T-cell (primary cell): ENCODE measurements around the gene XRCC6. TPM values are rescaled to one million over a fixed set of nuclear protein-coding genes. Genes with fewer than 3 reads are reported as not detected.

Source experiments
- ATAC-seq, 4 experiments: fragments of 200-7000 bp in 3 of 4; fragments of 150-1000 bp in 1 of 4; cut with Tn5 transposase; replicated peaks in 1 of 4; 1 replicate in 3 of 4; 2 replicates in 1 of 4; pipeline ENCODE4 v1.10.0; 2021; ENCODE audit warnings: moderate library complexity in 3 of 4, mild to moderate bottlenecking in 2 of 4, moderate number of reproducible peaks in 1 of 4
- CTCF ChIA-PET, 2 donors: fragments of 300-600 bp; sonication (Branson Sonifier 250); formaldehyde crosslinking; loops; one replicate each; lab custom pipeline; 2022; ENCODE audit warnings: antibody characterized with exemption in 2 of 2; lab: Charles Lee
- POLR2A ChIA-PET, 2 donors: fragments of 300-600 bp; sonication (Branson Sonifier 250); formaldehyde crosslinking; loops; one replicate each; lab custom pipeline; 2022; ENCODE audit warnings: antibody characterized with exemption in 2 of 2; lab: Charles Lee
- DNase-seq, 35 experiments: peaks; one replicate each; pipeline versions ENCODE4 v3.0.0 to v3.0.0-alpha.2; 2013 to 2023
- H3K27ac ChIP-seq: one replicate; pipeline ENCODE4 v1.5.1; 2013; ENCODE audit warnings: low read length
- H3K27me3 ChIP-seq, 2 experiments: replicated peaks in 1 of 2; 1 replicate in 1 of 2; 2 replicates in 1 of 2; pipeline versions ENCODE4 v1.6.1 to v1.7.0; 2013; ENCODE audit warnings: low read length in 1 of 2, mixed read lengths in 1 of 2; ENCODE audit not compliant: control insufficient read depth in 2 of 2, insufficient read depth in 2 of 2; ENCODE audit errors: extremely low read depth in 1 of 2
- H3K36me3 ChIP-seq, 2 donors: 1 replicate in 1 of 2; 2 replicates in 1 of 2; pipeline versions ENCODE4 v1.6.1 to v1.7.0; 2013; ENCODE audit warnings: low read length in 1 of 2; ENCODE audit not compliant: control insufficient read depth in 2 of 2, insufficient read depth in 1 of 2; ENCODE audit errors: extremely low read depth in 1 of 2
- H3K4me1 ChIP-seq, 2 experiments: 1 replicate in 1 of 2; 2 replicates in 1 of 2; pipeline versions ENCODE4 v1.6.1 to v1.7.0; 2013; ENCODE audit warnings: low read length in 2 of 2, mixed read lengths in 1 of 2; ENCODE audit not compliant: insufficient read depth in 2 of 2, control insufficient read depth in 1 of 2; ENCODE audit errors: extremely low read depth in 1 of 2
- H3K4me3 ChIP-seq, 2 donors: 1 replicate in 1 of 2; 2 replicates in 1 of 2; pipeline versions ENCODE4 v1.5.1 to v1.7.0; 2013; ENCODE audit warnings: mild to moderate bottlenecking in 2 of 2, low read length in 1 of 2, moderate library complexity in 1 of 2; ENCODE audit not compliant: control insufficient read depth in 1 of 2; ENCODE audit errors: extremely low read depth in 1 of 2
- H3K9me3 ChIP-seq: 2 replicates; pipeline ENCODE4 v1.7.0; 2013
- H3K27ac Mint-ChIP-seq, 2 donors: one replicate each; pipeline ENCODE4 v1.8.0; 2020 to 2021; ENCODE audit warnings: mild to moderate bottlenecking in 2 of 2, mixed read lengths in 2 of 2
- H3K27me3 Mint-ChIP-seq, 2 donors: one replicate each; pipeline ENCODE4 v1.8.0; 2021 to 2022; ENCODE audit warnings: mixed read lengths in 2 of 2
- H3K36me3 Mint-ChIP-seq: one replicate; pipeline ENCODE4 v1.8.0; 2021; ENCODE audit warnings: mixed read lengths
- H3K4me1 Mint-ChIP-seq, 3 donors: one replicate each; pipeline ENCODE4 v1.8.0; 2020 to 2022; ENCODE audit warnings: mixed read lengths in 3 of 3, mild to moderate bottlenecking in 1 of 3
- H3K4me3 Mint-ChIP-seq, 3 donors: one replicate each; pipeline ENCODE4 v1.8.0; 2020 to 2022; ENCODE audit warnings: mild to moderate bottlenecking in 3 of 3, mixed read lengths in 3 of 3, moderate library complexity in 3 of 3
- H3K9me3 Mint-ChIP-seq, 3 donors: one replicate each; pipeline ENCODE4 v1.8.0; 2020 to 2022; ENCODE audit warnings: mixed read lengths in 3 of 3
- WGBS: methylation state at CpG from one replicate; pipeline ENCODE4 v1.1.5; 2013; ENCODE audit warnings: missing lambda C conversion rate; ENCODE audit not compliant: insufficient coverage; 5-methylcytosine and 5-hydroxymethylcytosine counted together
- total RNA-seq, 35 experiments: library from RNA in 6 of 35; stranded (reverse) in 6 of 35; fragments of 120-200 nt in 1 of 35; gene quantifications; one replicate each; pipeline versions ENCODE4 v1.2.1 to v1.2.4 and lab custom pipeline; 2013 to 2026

The XRCC6 gene
- total RNA-seq, 5 donors from 2014 or later (not counting 1 experiment from before 2014, with no cell fraction given), result 159 to 174 (median 168) TPM

DNA sequence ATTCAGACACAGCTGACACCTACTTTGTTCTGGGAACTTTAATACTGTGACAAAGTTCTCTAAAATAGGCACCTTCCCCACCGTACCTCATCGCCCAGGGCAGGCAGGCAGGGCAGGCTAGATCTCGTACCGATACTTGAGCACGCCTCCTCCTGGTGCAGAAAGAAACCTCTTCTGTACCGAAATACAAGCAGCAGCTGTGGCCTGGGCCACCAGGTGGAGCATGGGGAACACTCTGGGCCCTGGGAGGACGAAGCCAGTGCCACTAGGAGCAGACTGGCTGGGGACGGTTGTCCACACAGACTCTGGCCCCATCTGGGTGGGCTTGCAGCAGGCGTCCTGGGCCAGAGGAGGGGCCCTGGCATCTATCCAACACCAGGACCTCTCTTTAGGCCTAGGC lies 44.2 kb upstream of the XRCC6 start:
- H3K36me3 ChIP-seq, result peaks cover 14 to 40% of the 10 kb centered on the region in 2 donors
- ChIA-PET POLR2A (no interaction called here), CTCF (interaction anchor here in 1 of 2 donors (0.6 kb wide), 1 partner anchor 199 kb away, joined by 3 read pairs; no protein-coding TSS in a partner anchor)
- no peak overlapping the region for H3K4me3 ChIP-seq
- Mint-ChIP-seq H3K4me3 (no peak overlapping the region), H3K9me3 (no peaks in the 10 kb centered on the region), H3K36me3 (peaks cover 20% of the 10 kb centered on the region), H3K4me1 (no peaks in the 10 kb centered on the region), H3K27ac (no peak overlapping the region), H3K27me3 (no peaks in the 10 kb centered on the region)
- no peak overlapping the region for H3K27ac ChIP-seq
- peak in 23 of 35 experiments; percentile 6 to 46 (median 21) for DNase-seq
- H3K4me1 ChIP-seq, result peaks cover 0 to 4% of the 10 kb centered on the region in 2 experiments
- no peaks in the 10 kb centered on the region for H3K9me3 ChIP-seq
- H3K27me3 ChIP-seq, result no peaks in the 10 kb centered on the region
- peak in 3 of 4 experiments; percentile 47 to 62 (median 48) for ATAC-seq
- 77% methylated on average over 7 of the region's 9 CpGs for WGBS

DNA sequence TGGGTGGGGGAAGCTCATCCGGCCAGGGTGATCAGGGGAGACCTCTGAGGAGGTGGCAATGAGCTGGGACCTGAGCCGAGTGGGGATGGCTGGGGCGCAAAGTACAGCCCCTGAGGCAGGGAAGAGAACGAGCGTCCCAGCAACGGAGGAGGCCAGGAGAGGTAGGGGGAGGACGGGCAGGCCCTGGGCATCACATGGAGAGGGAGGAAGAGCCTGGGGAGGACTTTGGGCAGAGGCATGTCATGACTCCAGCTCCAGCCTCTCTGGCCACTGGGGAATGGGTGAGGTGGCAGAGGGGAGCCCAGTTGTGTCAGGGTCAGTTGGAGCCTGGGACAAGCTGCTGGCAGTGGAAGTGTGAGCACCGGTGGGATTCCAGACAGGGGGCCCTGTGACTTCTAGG lies 43.0 kb upstream of the XRCC6 start:
- Mint-ChIP-seq H3K9me3 (no peaks in the 10 kb centered on the region), H3K36me3 (peaks cover 29% of the 10 kb centered on the region), H3K4me3 (no peak overlapping the region), H3K4me1 (no peaks in the 10 kb centered on the region), H3K27me3 (no peaks in the 10 kb centered on the region), H3K27ac (no peak overlapping the region)
- ChIA-PET POLR2A (no interaction called here), CTCF (no interaction called here)
- peaks cover 0 to 4% of the 10 kb centered on the region in 2 experiments for H3K4me1 ChIP-seq
- H3K27ac ChIP-seq, result no peak overlapping the region
- ATAC-seq (no peak), DNase-seq (no peak)
- no peaks in the 10 kb centered on the region for H3K9me3 ChIP-seq
- H3K36me3 ChIP-seq, result peaks cover 14 to 47% of the 10 kb centered on the region in 2 donors
- no peaks in the 10 kb centered on the region for H3K27me3 ChIP-seq
- no peak overlapping the region for H3K4me3 ChIP-seq
- 98% methylated on average over 7 of the region's 8 CpGs for WGBS

DNA sequence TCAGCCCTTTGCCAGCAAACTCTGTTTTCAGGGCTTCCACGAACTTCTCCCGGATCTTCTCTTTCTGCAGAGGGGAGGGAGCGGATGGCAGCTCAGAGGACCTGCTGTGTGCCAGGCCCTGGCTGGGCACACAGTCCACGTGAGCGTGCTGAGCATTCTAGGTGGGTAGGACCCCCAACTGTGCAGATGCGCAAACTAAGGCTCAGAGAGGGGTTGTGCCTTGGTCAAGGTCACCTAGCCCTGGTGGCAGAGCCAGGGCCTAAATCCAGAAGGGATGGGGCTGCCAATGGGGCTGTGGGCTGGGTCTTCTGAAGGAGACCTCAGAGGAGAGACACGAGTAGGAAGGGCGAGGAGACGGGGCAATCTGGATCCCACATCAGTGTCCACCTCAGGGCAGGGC lies 42.3 kb upstream of the XRCC6 start:
- DNase-seq (no peak), ATAC-seq (no peak)
- H3K4me3 ChIP-seq, result no peak overlapping the region
- ChIA-PET CTCF (no interaction called here), POLR2A (no interaction called here)
- Mint-ChIP-seq H3K9me3 (no peaks in the 10 kb centered on the region), H3K4me3 (no peak overlapping the region), H3K4me1 (no peaks in the 10 kb centered on the region), H3K27me3 (no peaks in the 10 kb centered on the region), H3K27ac (no peak overlapping the region), H3K36me3 (peaks cover 34% of the 10 kb centered on the region)
- 97% methylated on average over 8 of the region's 9 CpGs for WGBS
- peaks cover 14 to 53% of the 10 kb centered on the region in 2 donors for H3K36me3 ChIP-seq
- no peaks in the 10 kb centered on the region for H3K9me3 ChIP-seq
- no peak overlapping the region for H3K27ac ChIP-seq
- peaks cover 0 to 4% of the 10 kb centered on the region in 2 experiments for H3K4me1 ChIP-seq
- no peaks in the 10 kb centered on the region for H3K27me3 ChIP-seq

DNA sequence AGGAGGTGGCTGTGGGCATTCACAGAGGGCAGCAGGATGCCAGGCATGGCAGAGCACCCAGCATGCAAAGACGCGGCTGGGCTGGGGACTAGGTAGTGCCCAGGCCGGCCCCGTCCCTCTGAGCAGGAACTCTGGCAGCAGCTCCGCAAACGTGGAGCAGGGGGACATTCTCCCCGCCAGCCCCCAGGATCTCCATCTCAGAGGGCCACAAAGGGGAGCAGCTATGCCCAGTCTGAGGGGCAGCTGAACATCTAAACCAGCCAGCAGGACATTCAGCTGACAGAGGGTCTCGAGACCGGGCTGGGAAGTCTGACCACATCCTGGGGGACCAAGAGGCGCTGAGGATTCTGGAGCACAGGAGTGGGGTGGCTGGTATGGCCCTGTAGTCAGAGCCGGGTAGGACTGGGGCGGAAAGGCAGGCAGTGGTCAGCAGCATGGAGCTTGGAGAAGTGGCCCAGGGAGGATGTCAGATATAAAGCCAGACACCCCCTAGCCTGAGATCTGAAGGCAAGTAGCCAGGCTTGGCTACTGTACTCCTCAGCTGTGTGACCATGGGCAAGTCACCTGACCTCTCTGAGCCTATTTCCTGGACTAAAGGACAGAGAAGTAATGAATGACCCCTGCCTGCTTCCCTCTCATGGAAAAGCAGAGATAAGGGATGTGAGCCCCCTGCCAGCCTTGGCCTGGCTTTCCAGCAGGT lies 41.6 kb upstream of the XRCC6 start:
- CTCF ChIA-PET, result no interaction called here
- POLR2A ChIA-PET, result no interaction called here
- H3K4me1 ChIP-seq, result peaks cover 0 to 4% of the 10 kb centered on the region in 2 experiments
- peaks cover 14 to 60% of the 10 kb centered on the region in 2 donors for H3K36me3 ChIP-seq
- Mint-ChIP-seq H3K36me3 (peaks cover 36% of the 10 kb centered on the region), H3K27me3 (no peaks in the 10 kb centered on the region), H3K4me1 (no peaks in the 10 kb centered on the region), H3K4me3 (no peak overlapping the region), H3K27ac (no peak overlapping the region), H3K9me3 (no peaks in the 10 kb centered on the region)
- ATAC-seq (no peak), DNase-seq (no peak)
- no peak overlapping the region for H3K27ac ChIP-seq
- no peaks in the 10 kb centered on the region for H3K9me3 ChIP-seq
- WGBS, result 96% methylated on average over 10 of the region's 12 CpGs
- H3K4me3 ChIP-seq, result no peak overlapping the region
- H3K27me3 ChIP-seq, result no peaks in the 10 kb centered on the region

DNA sequence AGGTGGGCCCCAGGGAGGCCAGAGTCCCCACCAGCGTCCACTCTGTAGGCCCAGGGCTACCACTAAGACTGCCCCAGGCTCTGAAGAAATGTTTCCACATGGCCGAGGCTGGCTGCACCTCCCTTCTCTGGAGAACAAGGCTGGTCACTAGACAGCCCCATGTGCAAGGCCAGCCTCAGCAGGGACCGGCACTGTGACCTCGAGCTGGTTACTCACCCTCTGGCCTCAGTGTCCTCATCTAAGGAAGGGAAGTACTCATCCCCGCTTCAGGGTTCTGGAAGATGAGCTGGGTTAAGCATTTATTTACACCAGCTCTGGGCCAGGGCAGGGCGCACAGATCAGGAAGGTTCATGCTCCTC lies 41.1 kb upstream of the XRCC6 start:
- peaks cover 0 to 4% of the 10 kb centered on the region in 2 experiments for H3K4me1 ChIP-seq
- H3K4me3 Mint-ChIP-seq, result no peak overlapping the region
- no peaks in the 10 kb centered on the region for H3K27me3 Mint-ChIP-seq
- no peaks in the 10 kb centered on the region for H3K9me3 Mint-ChIP-seq
- H3K27me3 ChIP-seq, result no peaks in the 10 kb centered on the region
- no peaks in the 10 kb centered on the region for H3K9me3 ChIP-seq
- peaks cover 40% of the 10 kb centered on the region for H3K36me3 Mint-ChIP-seq
- ChIA-PET POLR2A (no interaction called here), CTCF (no interaction called here)
- no peaks in the 10 kb centered on the region for H3K4me1 Mint-ChIP-seq
- ATAC-seq (no peak), DNase-seq (no peak)
- peaks cover 14 to 65% of the 10 kb centered on the region in 2 donors for H3K36me3 ChIP-seq
- no peak overlapping the region for H3K4me3 ChIP-seq
- 93% methylated on average over 4 of the region's 6 CpGs for WGBS
- H3K27ac ChIP-seq, result no peak overlapping the region
- no peak overlapping the region for H3K27ac Mint-ChIP-seq

DNA sequence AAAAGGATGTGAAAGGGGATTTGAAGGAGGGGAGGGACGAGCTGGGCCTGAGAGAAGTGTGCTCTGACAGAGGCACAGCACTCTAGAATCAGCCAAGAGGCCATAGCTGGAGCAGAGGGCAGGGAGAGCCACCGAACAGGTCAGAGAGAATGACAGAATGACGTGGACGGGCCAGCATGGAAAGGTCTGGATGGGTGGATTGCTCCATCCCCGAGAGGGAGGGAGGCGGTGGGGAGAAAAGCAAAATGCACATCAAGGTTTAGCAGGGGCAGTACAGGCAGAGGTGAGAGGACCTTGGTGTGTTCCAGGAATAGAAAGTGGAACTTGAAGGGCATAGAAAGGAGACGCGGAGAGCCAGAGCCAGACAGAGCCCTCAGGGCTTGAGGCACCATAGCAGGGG lies 38.4 kb upstream of the XRCC6 start:
- 96% methylated on average over 8 of the region's 8 CpGs for WGBS
- no peak overlapping the region for H3K4me3 Mint-ChIP-seq
- ATAC-seq, result no peak
- H3K36me3 Mint-ChIP-seq, result peaks cover 40% of the 10 kb centered on the region
- H3K9me3 ChIP-seq, result no peaks in the 10 kb centered on the region
- no peak overlapping the region for H3K4me3 ChIP-seq
- no peak overlapping the region for H3K27ac Mint-ChIP-seq
- peaks cover under 1 to 49% of the 10 kb centered on the region in 2 donors for H3K36me3 ChIP-seq
- no peak overlapping the region for H3K27ac ChIP-seq
- H3K4me1 Mint-ChIP-seq, result peaks cover 0 to 4% (median 3%) of the 10 kb centered on the region in 3 donors
- H3K4me1 ChIP-seq, result peaks cover 0 to 2% of the 10 kb centered on the region in 2 experiments
- no peaks in the 10 kb centered on the region for H3K9me3 Mint-ChIP-seq
- no peaks in the 10 kb centered on the region for H3K27me3 ChIP-seq
- POLR2A ChIA-PET, result no interaction called here
- DNase-seq, result no peak
- H3K27me3 Mint-ChIP-seq, result no peaks in the 10 kb centered on the region
- CTCF ChIA-PET, result no interaction called here
